Frontal cortex (tissue), 4 donors: ENCODE measurements around the gene PDIK1L. TPM values are rescaled to one million over a fixed set of nuclear protein-coding genes. Genes with fewer than 3 reads are reported as not detected.

Experiments
- DNase-seq, 2 donors: peaks; one replicate each; pipeline ENCODE4 v3.0.0; 2012; ENCODE audit warnings: low spot score in 2 of 2
- FAIRE-seq: peaks from 2 replicates; lab custom pipeline; 2012; peaks lifted over from hg19 to GRCh38; lab: Jason Lieb, UNC
- total RNA-seq: library from RNA; depleted of rRNA; stranded (reverse); fragments of >200 nt; gene quantifications from one replicate; pipeline ENCODE4 v1.2.3, GENCODE V29; 2014
- donor health status: control.
- donor health status: control.
- donor health status: control.

PDIK1L gene
- total RNA-seq, 1 donor from 2014 or later, result 109 TPM

GRCh38 chr1:26164861-26165842 lies 53.5 kb downstream of the PDIK1L start:
- FAIRE-seq, result no peak

GRCh38 chr1:26166719-26167281 lies 55.2 kb downstream of the PDIK1L start:
- no peak for DNase-seq
- no peak for FAIRE-seq

More at GRCh38 chr1:26164861-26165842, 53.5 kb downstream of the PDIK1L start:
- DNase-seq, result no peak

GRCh38 chr1:26168410-26169197 lies 57.0 kb downstream of the PDIK1L start, which contains the start of gene C1orf232:
Gene C1orf232 (minus strand): TSS chr1:26168963. CDS start chr1:26168499, 464 bp downstream.
- DNase-seq (no peak), FAIRE-seq (no peak)

- no peak for FAIRE-seq
- no peak for DNase-seq
These were observed 57.6 kb downstream of the PDIK1L start for GRCh38 chr1:26169198-26169554.

- FAIRE-seq (no peak), DNase-seq (peak; percentile 100)
These were observed 58.2 kb downstream of the PDIK1L start, which contains the start of gene ZNF593 for GRCh38 chr1:26169669-26170471. Gene ZNF593 (plus strand): TSS chr1:26169908. CDS start chr1:26169984, 76 bp downstream.

GRCh38 chr1:26170472-26170821 lies 58.8 kb downstream of the PDIK1L start:
- DNase-seq (no peak), FAIRE-seq (no peak)

- FAIRE-seq, result no peak
- no peak for DNase-seq
These were observed 59.8 kb downstream of the PDIK1L start, which contains the start of gene ZNF593OS for GRCh38 chr1:26171084-26172072. Gene ZNF593OS (minus strand): TSS chr1:26171832. CDS start chr1:26171661, 171 bp downstream.

Other genes starting within 250 kb of the PDIK1L start
- gene PAQR7, start 236.1 kb upstream of the PDIK1L start, total RNA-seq, result 8.6 TPM
- 1,181 TPM for gene STMN1, start 205.4 kb upstream of the PDIK1L start, total RNA-seq
- 2.4 TPM for gene PAFAH2, start 113.8 kb upstream of the PDIK1L start, total RNA-seq
- gene EXTL1, start 90.0 kb upstream of the PDIK1L start, total RNA-seq, result 1.2 TPM
- not detected for gene SLC30A2, start 65.7 kb upstream of the PDIK1L start, total RNA-seq
- not detected for gene TRIM63, start 44.2 kb upstream of the PDIK1L start, total RNA-seq
- 0.82 TPM for gene FAM110D, start 47.3 kb downstream of the PDIK1L start, total RNA-seq
- not detected for gene C1orf232, start 57.1 kb downstream of the PDIK1L start, total RNA-seq
- 11.0 TPM for gene ZNF593, start 58.1 kb downstream of the PDIK1L start, total RNA-seq
- not detected for gene ZNF593OS, start 60.0 kb downstream of the PDIK1L start, total RNA-seq
- 3.3 TPM for gene CNKSR1, start 65.7 kb downstream of the PDIK1L start, total RNA-seq
- not detected for gene CATSPER4, start 78.8 kb downstream of the PDIK1L start, total RNA-seq
- 12.2 TPM for gene CEP85, start 122.4 kb downstream of the PDIK1L start, total RNA-seq
- gene SH3BGRL3, start 168.3 kb downstream of the PDIK1L start, total RNA-seq, result 11.8 TPM
- gene UBXN11, start 194.8 kb downstream of the PDIK1L start, total RNA-seq, result 4.1 TPM
- not detected for gene CD52, start 206.1 kb downstream of the PDIK1L start, total RNA-seq
- gene CRYBG2, start 242.3 kb downstream of the PDIK1L start, total RNA-seq, result 0.41 TPM